Suprapubic skin (tissue), 4 donors: ENCODE measurements around the gene PDHX. TPM values are rescaled to one million over a fixed set of nuclear protein-coding genes. Genes with fewer than 3 reads are reported as not detected.
A peak's percentile ranks its signal among the peaks of the same experiment; 100 is the strongest.

Source experiments
- DNase-seq, 2 donors: peaks; one replicate each; pipeline ENCODE4 v3.0.0-alpha.2; 2019; ENCODE audit warnings: low spot score in 2 of 2
- H3K27ac ChIP-seq: fragments of 200-600 bp; sonication (generic); one replicate; pipeline ENCODE4 v1.5.1; 2019
- H3K27me3 ChIP-seq: fragments of 200-600 bp; sonication (generic); one replicate; pipeline ENCODE4 v1.5.1; 2019
- H3K36me3 ChIP-seq: fragments of 200-600 bp; sonication (generic); one replicate; pipeline ENCODE4 v1.5.1; 2019
- H3K4me1 ChIP-seq: fragments of 200-600 bp; sonication (generic); one replicate; pipeline ENCODE4 v1.5.1; 2019
- H3K4me3 ChIP-seq: fragments of 200-600 bp; sonication (generic); one replicate; pipeline ENCODE4 v1.5.1; 2019; ENCODE audit warnings: mild to moderate bottlenecking
- H3K9me3 ChIP-seq: fragments of 200-600 bp; sonication (generic); one replicate; pipeline ENCODE4 v1.5.1; 2019
- CTCF ChIP-seq, 2 donors: fragments of 200-600 bp in 1 of 2; fragments of 450-650 bp in 1 of 2; sonication (generic) in 1 of 2; IDR thresholded peaks; one replicate each; pipeline ENCODE4 v1.5.1; 2016 to 2019; ENCODE audit warnings: antibody characterized with exemption in 2 of 2, mild to moderate bottlenecking in 1 of 2, moderate library complexity in 1 of 2
- EP300 ChIP-seq: sonication (generic); formaldehyde crosslinking; IDR thresholded peaks from one replicate; pipeline ENCODE4 v1.6.1; 2017; ENCODE audit warnings: antibody characterized with exemption
- POLR2A ChIP-seq, 2 donors: fragments of 450-650 bp; IDR thresholded peaks; one replicate each; pipeline ENCODE4 v1.6.1; 2017; ENCODE audit warnings: antibody characterized with exemption in 2 of 2, mild to moderate bottlenecking in 2 of 2, moderate library complexity in 2 of 2
- POLR2AphosphoS5 ChIP-seq, 3 donors: sonication (generic); formaldehyde crosslinking; IDR thresholded peaks; one replicate each; pipeline ENCODE4 v1.6.1; 2017; ENCODE audit warnings: antibody characterized with exemption in 3 of 3
- WGBS: methylation state at CpG from one replicate; pipeline ENCODE4 v1.1.5; 2018; 5-methylcytosine and 5-hydroxymethylcytosine counted together
- total RNA-seq, 4 donors: library from RNA; depleted of rRNA; stranded (reverse); fragments of >200 nt; gene quantifications; one replicate each; pipeline ENCODE4 v1.1.0, GENCODE V29; 2016

The PDHX gene
- total RNA-seq, 4 donors from 2014 or later = 19.7 to 37.7 (median 23.8) TPM

- H3K36me3 ChIP-seq = peaks cover 9% of the 10 kb centered on the region
- no peak overlapping the region for H3K27ac ChIP-seq
- no peaks in the 10 kb centered on the region for H3K27me3 ChIP-seq
- peaks cover 3% of the 10 kb centered on the region for H3K4me1 ChIP-seq
- no peak for DNase-seq
- no peaks in the 10 kb centered on the region for H3K9me3 ChIP-seq
- H3K4me3 ChIP-seq = no peak overlapping the region
- no peak for TF ChIP-seq EP300
- TF ChIP-seq POLR2A (IDR thresholded peaks at IDR 0.05) = no peak
- TF ChIP-seq CTCF (IDR thresholded peaks at IDR 0.05) = no peak
- TF ChIP-seq POLR2AphosphoS5 (IDR thresholded peaks at IDR 0.05) = no peak
These were observed 60.2 kb downstream of the PDHX start for GRCh38 chr11:34976496-34977088.

- H3K27ac ChIP-seq = peak overlapping the region; percentile 10
These were observed 60.9 kb downstream of the PDHX start for GRCh38 chr11:34977089-34977912.

GRCh38 chr11:34978236-34979191 lies 62.1 kb downstream of the PDHX start:
- peaks cover 9% of the 10 kb centered on the region for H3K36me3 ChIP-seq
- WGBS = 83% methylated on average over 7 of the region's 7 CpGs
- H3K4me1 ChIP-seq = peaks cover 3% of the 10 kb centered on the region
- DNase-seq = no peak
- H3K27ac ChIP-seq = no peak overlapping the region
- H3K27me3 ChIP-seq = no peaks in the 10 kb centered on the region
- no peak for TF ChIP-seq POLR2A (IDR thresholded peaks at IDR 0.05)
- TF ChIP-seq CTCF (IDR thresholded peaks at IDR 0.05) = no peak
- TF ChIP-seq EP300 = no peak
- TF ChIP-seq POLR2AphosphoS5 (IDR thresholded peaks at IDR 0.05) = no peak
- no peaks in the 10 kb centered on the region for H3K9me3 ChIP-seq
- no peak overlapping the region for H3K4me3 ChIP-seq

More at GRCh38 chr11:34977089-34977912, 60.9 kb downstream of the PDHX start:
- Histone ChIP-seq H3K36me3 (peaks cover 9% of the 10 kb centered on the region), H3K4me1 (peaks cover 3% of the 10 kb centered on the region), H3K27me3 (no peaks in the 10 kb centered on the region), H3K9me3 (no peaks in the 10 kb centered on the region), H3K4me3 (no peak overlapping the region)
- TF ChIP-seq POLR2AphosphoS5 (IDR thresholded peaks at IDR 0.05) = no peak
- no peak for TF ChIP-seq EP300
- no peak for TF ChIP-seq CTCF (IDR thresholded peaks at IDR 0.05)
- no peak for TF ChIP-seq POLR2A (IDR thresholded peaks at IDR 0.05)
- 48% methylated on average over 6 of the region's 6 CpGs for WGBS
- DNase-seq = no peak

DNA sequence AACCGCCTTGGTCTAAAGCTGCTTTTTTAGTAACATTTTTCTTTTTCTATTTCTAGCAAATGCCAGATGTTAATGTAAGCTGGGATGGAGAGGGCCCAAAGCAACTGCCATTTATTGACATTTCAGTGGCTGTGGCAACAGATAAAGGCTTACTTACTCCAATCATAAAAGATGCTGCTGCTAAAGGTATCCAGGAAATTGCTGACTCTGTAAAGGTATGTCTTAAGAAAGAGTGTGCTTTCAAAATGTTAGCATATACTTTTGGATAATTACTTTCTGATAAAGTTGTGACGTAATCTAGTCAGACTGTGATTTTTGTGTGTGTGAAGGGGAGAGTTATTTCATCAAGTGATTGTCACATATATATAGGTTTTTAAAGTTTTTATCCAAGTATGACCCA lies 68.1 kb downstream of the PDHX start:
- no peak overlapping the region for H3K4me3 ChIP-seq
- no peaks in the 10 kb centered on the region for H3K9me3 ChIP-seq
- no peak for DNase-seq
- H3K27ac ChIP-seq = no peak overlapping the region
- H3K36me3 ChIP-seq = peaks cover 17% of the 10 kb centered on the region
- TF ChIP-seq EP300 = no peak
- no peak for TF ChIP-seq POLR2AphosphoS5 (IDR thresholded peaks at IDR 0.05)
- TF ChIP-seq CTCF (IDR thresholded peaks at IDR 0.05) = no peak
- TF ChIP-seq POLR2A (IDR thresholded peaks at IDR 0.05) = no peak
- WGBS = 97% methylated on average over 2 of the region's 2 CpGs
- H3K4me1 ChIP-seq = no peaks in the 10 kb centered on the region
- no peaks in the 10 kb centered on the region for H3K27me3 ChIP-seq
